H9 (cell line): ENCODE results near the gene CHIT1. TPM values are rescaled to one million over a fixed set of nuclear protein-coding genes. Genes with fewer than 3 reads are reported as not detected.

Experiments
- DNase-seq: peaks from one replicate; pipeline ENCODE4 v3.0.0-alpha.2; 2017
- H2AFZ ChIP-seq: one replicate; pipeline ENCODE4 v1.6.1; 2013; ENCODE audit warnings: mild to moderate bottlenecking, low read length, control low read depth, moderate library complexity
- H2AK5ac ChIP-seq: 2 replicates; pipeline ENCODE4 v1.6.1; 2013; ENCODE audit warnings: low read length, control low read depth, mixed read lengths; ENCODE audit not compliant: insufficient read length
- H2BK120ac ChIP-seq: one replicate; pipeline ENCODE4 v1.6.1; 2013; ENCODE audit warnings: low read depth, mild to moderate bottlenecking, low read length, control low read depth, inconsistent platforms; ENCODE audit not compliant: poor library complexity, severe bottlenecking
- H2BK12ac ChIP-seq: 2 replicates; pipeline ENCODE4 v1.6.1; 2013; ENCODE audit warnings: low read length, control low read depth, mixed read lengths, low read depth; ENCODE audit not compliant: insufficient read length
- H2BK15ac ChIP-seq: 2 replicates; pipeline ENCODE4 v1.6.1; 2013; ENCODE audit warnings: low read depth, low read length, control low read depth
- H2BK20ac ChIP-seq: one replicate; pipeline ENCODE4 v1.6.1; 2013; ENCODE audit warnings: low read depth, mild to moderate bottlenecking, low read length, control low read depth, inconsistent platforms; ENCODE audit not compliant: poor library complexity, severe bottlenecking
- H2BK5ac ChIP-seq: 2 replicates; pipeline ENCODE4 v1.6.1; 2013; ENCODE audit warnings: low read length, control low read depth, mixed read lengths; ENCODE audit not compliant: insufficient read length
- H3K14ac ChIP-seq: 2 replicates; pipeline ENCODE4 v1.6.1; 2013; ENCODE audit warnings: low read length, control low read depth; ENCODE audit not compliant: insufficient read depth
- H3K18ac ChIP-seq: 2 replicates; pipeline ENCODE4 v1.6.1; 2013; ENCODE audit warnings: low read depth, mild to moderate bottlenecking, mixed read lengths, low read length, control low read depth; ENCODE audit not compliant: insufficient read length
- H3K23ac ChIP-seq: 2 replicates; pipeline ENCODE4 v1.6.1; 2013; ENCODE audit warnings: low read length, control low read depth, mixed read lengths, low read depth; ENCODE audit not compliant: insufficient read length
- H3K23me2 ChIP-seq: 2 replicates; pipeline ENCODE4 v1.6.1; 2013; ENCODE audit warnings: low read depth, mild to moderate bottlenecking, mixed read lengths, low read length, control low read depth; ENCODE audit not compliant: insufficient read length, poor library complexity, severe bottlenecking
- H3K27ac ChIP-seq: 2 replicates; pipeline ENCODE4 v1.5.1; 2013; ENCODE audit warnings: low read length, control low read depth, mixed read lengths, low read depth; ENCODE audit not compliant: insufficient read length
- H3K27me3 ChIP-seq: 2 replicates; pipeline ENCODE4 v1.6.1; 2013; ENCODE audit warnings: low read length, control low read depth, inconsistent platforms; ENCODE audit not compliant: insufficient read depth
- H3K4ac ChIP-seq: 2 replicates; pipeline ENCODE4 v1.6.1; 2013; ENCODE audit warnings: low read depth, mild to moderate bottlenecking, control low read depth, inconsistent platforms, low read length, moderate library complexity
- H3K4me1 ChIP-seq: 2 replicates; pipeline ENCODE4 v1.6.1; 2013; ENCODE audit warnings: low read length, control low read depth, inconsistent platforms; ENCODE audit not compliant: insufficient read depth
- H3K4me2 ChIP-seq: 2 replicates; pipeline ENCODE4 v1.6.1; 2013; ENCODE audit warnings: low read length, control low read depth, mixed read lengths; ENCODE audit not compliant: insufficient read length, insufficient read depth
- H3K56ac ChIP-seq: 2 replicates; pipeline ENCODE4 v1.6.1; 2013; ENCODE audit warnings: low read depth, mild to moderate bottlenecking, mixed read lengths, low read length, control low read depth; ENCODE audit not compliant: insufficient read length
- H3K79me1 ChIP-seq: 2 replicates; pipeline ENCODE4 v1.6.1; 2013; ENCODE audit warnings: low read depth, mild to moderate bottlenecking, moderate library complexity, low read length, control low read depth, inconsistent platforms; ENCODE audit not compliant: insufficient read depth, poor library complexity, severe bottlenecking
- H3K79me2 ChIP-seq: 2 replicates; pipeline ENCODE4 v1.6.1; 2013; ENCODE audit warnings: low read length, control low read depth, inconsistent platforms; ENCODE audit not compliant: insufficient read depth
- H3K9ac ChIP-seq: 2 replicates; pipeline ENCODE4 v1.6.1; 2013; ENCODE audit warnings: low read length, control low read depth, mixed read lengths; ENCODE audit not compliant: insufficient read length; ENCODE audit errors: extremely low read depth
- H3K9me3 ChIP-seq: one replicate; pipeline ENCODE4 v1.6.1; 2013; ENCODE audit warnings: low read depth, low read length, inconsistent platforms; ENCODE audit not compliant: control insufficient read depth
- H3T11ph ChIP-seq: one replicate; pipeline ENCODE4 v1.6.1; 2013; ENCODE audit warnings: mild to moderate bottlenecking, low read length, control low read depth, inconsistent platforms
- H4K20me1 ChIP-seq: one replicate; pipeline ENCODE4 v1.6.1; 2013; ENCODE audit not compliant: control insufficient read depth, insufficient read length, insufficient read depth
- H4K5ac ChIP-seq: 2 replicates; pipeline ENCODE4 v1.6.1; 2013; ENCODE audit warnings: low read depth, mild to moderate bottlenecking, mixed read lengths, low read length, control low read depth; ENCODE audit not compliant: insufficient read length
- H4K8ac ChIP-seq: replicated peaks from 2 replicates; pipeline ENCODE4 v1.6.1; 2013; ENCODE audit warnings: low read length, control low read depth, mixed read lengths, low read depth; ENCODE audit not compliant: insufficient read length
- H4K91ac ChIP-seq: 2 replicates; pipeline ENCODE4 v1.6.1; 2013; ENCODE audit warnings: low read depth, mild to moderate bottlenecking, moderate library complexity, mixed read lengths, low read length, control low read depth; ENCODE audit not compliant: insufficient read length
- H3K27ac Mint-ChIP-seq, 3 experiments: 2 replicates in 2 of 3; 3 replicates in 1 of 3; pipeline ENCODE4 v1.8.0; 2020 to 2021; ENCODE audit warnings: mixed read lengths in 3 of 3, mild to moderate bottlenecking in 1 of 3, moderate library complexity in 1 of 3
- H3K27me3 Mint-ChIP-seq: 2 replicates; pipeline ENCODE4 v1.8.0; 2021; ENCODE audit warnings: low read depth, mild to moderate bottlenecking, moderate library complexity, mixed read lengths
- H3K36me3 Mint-ChIP-seq, 3 experiments: 2 replicates in 2 of 3; 3 replicates in 1 of 3; pipeline ENCODE4 v1.8.0; 2020 to 2021; ENCODE audit warnings: low read depth in 3 of 3, mixed read lengths in 3 of 3; ENCODE audit not compliant: insufficient read depth in 1 of 3
- H3K4me1 Mint-ChIP-seq, 2 experiments: 2 replicates each; pipeline ENCODE4 v1.8.0; 2020; ENCODE audit warnings: mixed read lengths in 2 of 2
- H3K4me3 Mint-ChIP-seq, 2 experiments: 2 replicates in 1 of 2; 3 replicates in 1 of 2; pipeline ENCODE4 v1.8.0; 2020 to 2021; ENCODE audit warnings: mild to moderate bottlenecking in 2 of 2, mixed read lengths in 2 of 2, moderate library complexity in 1 of 2
- H3K9me3 Mint-ChIP-seq, 2 experiments: 2 replicates in 1 of 2; 3 replicates in 1 of 2; pipeline ENCODE4 v1.8.0; 2020; ENCODE audit warnings: mild to moderate bottlenecking in 2 of 2, mixed read lengths in 2 of 2, moderate library complexity in 1 of 2
- CTCF ChIP-seq: fragments of 200-600 bp; sonication (generic); conservative IDR thresholded peaks from 3 replicates; pipeline ENCODE4 v1.8.0; 2021; ENCODE audit warnings: antibody characterized with exemption, mild to moderate bottlenecking
- WGBS: extraction: QIAGEN DNeasy Blood & Tissue Kit; methylation state at CpG from one replicate; pipeline ENCODE4 v1.1.7; 2013; ENCODE audit warnings: missing lambda C conversion rate, low lambda C conversion rate, mixed read lengths; ENCODE audit not compliant: insufficient read length; ENCODE audit errors: extremely low coverage; 5-methylcytosine and 5-hydroxymethylcytosine counted together
- total RNA-seq: library from RNA; stranded (reverse); gene quantifications from 2 replicates; pipeline ENCODE4 v1.2.1, GENCODE V29; 2021

The CHIT1 gene
- total RNA-seq, 1 experiment from 2014 or later: not detected

- Histone ChIP-seq H2BK120ac (no peak overlapping the region), H2AFZ (no peak overlapping the region), H3K56ac (no peak overlapping the region), H3K18ac (no peak overlapping the region), H3K23ac (no peak overlapping the region), H3K79me1 (no peaks in the 10 kb centered on the region), H3K4me1 (no peaks in the 10 kb centered on the region; the same call in 1 of the 2 replicates), H4K8ac (no peak overlapping the region), H3K4ac (no peak overlapping the region), H3K27me3 (no peaks in the 10 kb centered on the region), H3K79me2 (no peaks in the 10 kb centered on the region), H2BK20ac (no peak overlapping the region), H2BK15ac (no peak overlapping the region), H3K23me2 (no peaks in the 10 kb centered on the region), H3K9ac (no peak overlapping the region), H3K27ac (no peak overlapping the region), H4K91ac (no peak overlapping the region), H3K4me2 (no peak overlapping the region), H3T11ph (no peak overlapping the region), H2BK5ac (no peak overlapping the region), H4K20me1 (no peaks in the 10 kb centered on the region), H2BK12ac (no peak overlapping the region), H3K9me3 (no peaks in the 10 kb centered on the region), H4K5ac (no peak overlapping the region), H2AK5ac (no peak overlapping the region), H3K14ac (no peak overlapping the region; the same call in 1 of the 2 replicates)
- no peak for TF ChIP-seq CTCF
- Mint-ChIP-seq H3K4me3 (no peak overlapping the region), H3K27ac (no peak overlapping the region), H3K27me3 (peaks cover 8% of the 10 kb centered on the region), H3K36me3 (no peaks in the 10 kb centered on the region; a peak in 1 of 7 replicates), H3K4me1 (peaks cover 13 to 29% of the 10 kb centered on the region in 2 experiments), H3K9me3 (no peaks in the 10 kb centered on the region; a peak in 1 of 5 replicates)
- WGBS: no CpG with 5 or more reads among the region's 6 CpGs
- no peak for DNase-seq
Observed at GRCh38 chr1:203213126-203213525, 16.3 kb downstream of the CHIT1 start.
